Measurements from ENCODE around the gene RGS17.
"Not testable (repeated sequence)": the region's sequence is repeated elsewhere in the genome, so short reads cannot be mapped to it uniquely, and the experiment has no call there.

RGS17 gene

GRCh38 chr6:152973916-152974315, 157.2 kb downstream of the RGS17 start:
- H3K4me3 ChIP-seq (ENCODE audit: low read depth, low read length): no peak overlapping the region
- no peak for TF ChIP-seq CTCF (IDR thresholded peaks at IDR 0.05; ENCODE audit: low read depth, low read length)

GRCh38 chr6:152969688-152970418, 161.2 kb downstream of the RGS17 start:
- no peak overlapping the region for H3K4me3 ChIP-seq (ENCODE audit: low read depth, low read length)
- no peak for TF ChIP-seq CTCF (IDR thresholded peaks at IDR 0.05; ENCODE audit: low read depth, low read length)

- H3K4me3 ChIP-seq (ENCODE audit: low read depth, low read length): not testable (repeated sequence)
These were observed 164.8 kb downstream of the RGS17 start for GRCh38 chr6:152966168-152966894.

- no peak overlapping the region for H3K4me3 ChIP-seq (ENCODE audit: low read depth, low read length)
- TF ChIP-seq CTCF (IDR thresholded peaks at IDR 0.05; ENCODE audit: low read depth, low read length): no peak
These were observed 171.7 kb downstream of the RGS17 start for GRCh38 chr6:152959333-152959732.

- TF ChIP-seq CTCF (IDR thresholded peaks at IDR 0.05; ENCODE audit: low read depth, low read length): no peak
- no peak overlapping the region for H3K4me3 ChIP-seq (ENCODE audit: low read depth, low read length)
These were observed 173.3 kb downstream of the RGS17 start for GRCh38 chr6:152957796-152958195.
